HCT116 (cell line): ENCODE data around the gene EEA1. TPM values are rescaled to one million over a fixed set of nuclear protein-coding genes. Genes with fewer than 3 reads are reported as not detected.

Experiments used
- ATAC-seq: fragments of 200-7000 bp; cut with Tn5 transposase; 2 replicates; pipeline ENCODE4 v1.9.1; 2020; ENCODE audit warnings: mild to moderate bottlenecking, moderate library complexity
- BruUV-seq: library from RNA; stranded (reverse); fragments of 400-500 nt; replicated peaks from 2 replicates; lab custom pipeline; 2021; lab: Mats Ljungman, UMichigan
- CTCF ChIA-PET: fragments of 300-600 bp; sonication (Branson Sonifier 250); formaldehyde crosslinking; loops from one replicate; lab custom pipeline; 2021; ENCODE audit warnings: antibody characterized with exemption; lab: Charles Lee
- POLR2A ChIA-PET: fragments of 300-600, 350-600 bp; sonication (Branson Sonifier 250); formaldehyde crosslinking; loops from one replicate; lab custom pipeline; 2021; ENCODE audit warnings: antibody characterized with exemption; lab: Charles Lee
- RAD21 ChIA-PET, 2 experiments: fragments of 300-600 bp; sonication (Branson Sonifier 250); formaldehyde crosslinking; loops; one replicate each; lab custom pipeline; 2023; ENCODE audit warnings: low total read pairs in 2 of 2; ENCODE audit not compliant: uncharacterized antibody in 2 of 2, unreplicated experiment in 2 of 2, low non-redundant PET in 1 of 2; lab: Charles Lee
- DNase-seq: peaks from one replicate; pipeline ENCODE4 v3.0.0-alpha.2; 2010; ENCODE audit warnings: low read depth, low spot score
- H2AFZ ChIP-seq: fragments of 200-600 bp; shearing (Covaris generic), sonication (generic); 2 replicates; pipeline ENCODE4 v1.6.1; 2017; ENCODE audit warnings: low read depth, mixed run types, mixed read lengths, antibody characterized with exemption, low read length; ENCODE audit not compliant: poor library complexity, severe bottlenecking
- H3K27ac ChIP-seq: 2 replicates; pipeline ENCODE4 v1.5.1; 2012; ENCODE audit warnings: low read depth, low read length
- H3K27me3 ChIP-seq: fragments of 200-600 bp; sonication (generic); 2 replicates; pipeline ENCODE4 v1.6.1; 2016; ENCODE audit warnings: mixed run types, low read length, mixed read lengths; ENCODE audit not compliant: insufficient read depth
- H3K36me3 ChIP-seq, 2 experiments: fragments of 200-500 bp in 1 of 2; fragments of 200-600 bp in 1 of 2; sonication (Bioruptor generic) in 1 of 2; sonication (generic) in 1 of 2; 2 replicates each; pipeline versions ENCODE4 v1.5.1 to v1.6.1; 2014 to 2016; ENCODE audit warnings: low read length in 2 of 2, inconsistent platforms in 1 of 2, mixed read lengths in 1 of 2, mixed run types in 1 of 2; ENCODE audit not compliant: insufficient read depth in 2 of 2, control insufficient read depth in 1 of 2
- H3K4me1 ChIP-seq, 2 experiments: fragments of 200-600 bp in 1 of 2; sonication (generic) in 1 of 2; 2 replicates each; pipeline versions ENCODE4 v1.5.1 to v1.6.1; 2012 to 2017; ENCODE audit warnings: low read length in 2 of 2, inconsistent platforms in 1 of 2, mild to moderate bottlenecking in 1 of 2, mixed read lengths in 1 of 2, mixed run types in 1 of 2, moderate library complexity in 1 of 2; ENCODE audit not compliant: insufficient read depth in 2 of 2, control insufficient read depth in 1 of 2
- H3K4me2 ChIP-seq: fragments of 200-600 bp; sonication (generic); 2 replicates; pipeline ENCODE4 v1.6.1; 2017; ENCODE audit warnings: mixed run types, low read length, mixed read lengths
- H3K4me3 ChIP-seq, 2 experiments: fragments of 200-600 bp in 1 of 2; sonication (generic) in 1 of 2; replicated peaks in 1 of 2; 2 replicates each; pipeline ENCODE4 v1.5.1; 2011 to 2016; ENCODE audit warnings: low read length in 2 of 2, control low read depth in 1 of 2, low read depth in 1 of 2, mild to moderate bottlenecking in 1 of 2, mixed read lengths in 1 of 2, mixed run types in 1 of 2
- H3K79me2 ChIP-seq: fragments of 200-600 bp; sonication (generic); 2 replicates; pipeline ENCODE4 v1.6.1; 2017; ENCODE audit warnings: mild to moderate bottlenecking, mixed run types, low read length, moderate library complexity, mixed read lengths; ENCODE audit not compliant: insufficient read depth
- H3K9ac ChIP-seq: fragments of 200-600 bp; sonication (generic); 2 replicates; pipeline ENCODE4 v1.6.1; 2016; ENCODE audit warnings: low read length, mixed read lengths
- H3K9me2 ChIP-seq: fragments of 200-600 bp; sonication (generic), shearing (Covaris generic); 2 replicates; pipeline ENCODE4 v1.6.1; 2017; ENCODE audit warnings: mixed run types, mild to moderate bottlenecking, moderate library complexity; ENCODE audit not compliant: insufficient read depth
- H3K9me3 ChIP-seq, 2 experiments: fragments of 200-500 bp in 1 of 2; fragments of 200-600 bp in 1 of 2; sonication (Bioruptor generic) in 1 of 2; sonication (generic) in 1 of 2; 2 replicates each; pipeline ENCODE4 v1.6.1; 2014 to 2017; ENCODE audit warnings: low read length in 2 of 2, mixed read lengths in 2 of 2, inconsistent platforms in 1 of 2, low read depth in 1 of 2, mild to moderate bottlenecking in 1 of 2, mixed run types in 1 of 2, moderate library complexity in 1 of 2; ENCODE audit not compliant: control insufficient read depth in 1 of 2, insufficient read depth in 1 of 2
- H4K20me1 ChIP-seq: fragments of 200-600 bp; sonication (generic), shearing (Covaris generic); 2 replicates; pipeline ENCODE4 v1.6.1; 2017; ENCODE audit warnings: mixed run types, mild to moderate bottlenecking, moderate library complexity; ENCODE audit not compliant: insufficient read depth
- ATF3 ChIP-seq: IDR thresholded peaks from 2 replicates; pipeline ENCODE4 v1.6.1; 2012
- CBX3 ChIP-seq: IDR thresholded peaks from 2 replicates; pipeline ENCODE4 v1.6.1; 2012; ENCODE audit warnings: low read depth
- ELF1 ChIP-seq: IDR thresholded peaks from 2 replicates; pipeline ENCODE4 v1.6.1; 2012; ENCODE audit warnings: low read depth, borderline replicate concordance
- EZH2 ChIP-seq: fragments of 200-600 bp; sonication (generic); IDR thresholded peaks from 2 replicates; pipeline ENCODE4 v1.6.1; 2017; ENCODE audit warnings: antibody characterized with exemption, mixed run types
- POLR2A ChIP-seq: IDR thresholded peaks from 2 replicates; pipeline ENCODE4 v1.7.0; 2011; ENCODE audit warnings: borderline replicate concordance; ENCODE audit not compliant: insufficient read depth, insufficient read length; ENCODE audit errors: extremely low read depth
- POLR2AphosphoS5 ChIP-seq: IDR thresholded peaks from 2 replicates; pipeline ENCODE4 v1.6.1; 2011; ENCODE audit warnings: mild to moderate bottlenecking, low read depth, low read length, moderate library complexity
- RAD21 ChIP-seq: IDR thresholded peaks from 2 replicates; pipeline ENCODE4 v1.6.1; 2012; ENCODE audit warnings: low read depth, mild to moderate bottlenecking
- SP1 ChIP-seq: IDR thresholded peaks from 2 replicates; pipeline ENCODE4 v1.6.1; 2012; ENCODE audit warnings: low read depth
- TCF7L2 ChIP-seq: IDR thresholded peaks from 2 replicates; pipeline ENCODE4 v1.7.0; 2011; ENCODE audit warnings: borderline replicate concordance, inconsistent platforms; ENCODE audit not compliant: insufficient read depth, insufficient read length; ENCODE audit errors: extremely low read depth
- YY1 ChIP-seq: IDR thresholded peaks from 2 replicates; pipeline ENCODE4 v1.6.1; 2011; ENCODE audit warnings: low read length, low read depth, moderate library complexity, mild to moderate bottlenecking; ENCODE audit not compliant: insufficient replicate concordance; ENCODE audit errors: extremely low read depth
- ZBTB33 ChIP-seq: IDR thresholded peaks from 2 replicates; pipeline ENCODE4 v1.6.1; 2011; ENCODE audit warnings: mild to moderate bottlenecking, low read length, moderate library complexity; ENCODE audit not compliant: insufficient replicate concordance; ENCODE audit errors: extremely low read depth
- ZFX ChIP-seq: fragments of 450-650 bp; IDR thresholded peaks from 2 replicates; pipeline ENCODE4 v1.6.1; 2017
- intact Hi-C: fragments of 100-400 bp; cut with micrococcal nuclease; formaldehyde crosslinking; loops from 2 replicates; pipeline ENCODE4 v1.10.0; 2022
- total RNA-seq: library from RNA; stranded (reverse); gene quantifications from one replicate; pipeline ENCODE4 v1.2.1, GENCODE V29; 2021; ENCODE audit not compliant: unreplicated experiment
- TF ChIP-seq, protein P1 (sequence below): IDR thresholded peaks from 2 replicates; pipeline ENCODE4 v1.6.1; 2012; ENCODE audit warnings: low read depth
- TF ChIP-seq, protein P2 (sequence below): IDR thresholded peaks from 2 replicates; pipeline ENCODE4 v1.6.1; 2012

The EEA1 gene
- total RNA-seq, 1 experiment from 2014 or later = 13.8 TPM

GRCh38 chr12:92857818-92858217 is 71.3 kb downstream of the EEA1 start (continued):
- TF ChIP-seq TCF7L2 = no peak
- no peak for TF ChIP-seq SP1

- no peak overlapping the region for H3K4me2 ChIP-seq
- H3K4me3 ChIP-seq = no peak overlapping the region
- no peaks in the 10 kb centered on the region for H3K36me3 ChIP-seq
- CTCF ChIA-PET = no interaction called here
- H3K27ac ChIP-seq = no peak overlapping the region
- H4K20me1 ChIP-seq = no peaks in the 10 kb centered on the region
- no peaks in the 10 kb centered on the region for H3K79me2 ChIP-seq
- no peak overlapping the region for H3K9ac ChIP-seq
- no peak for ATAC-seq
- no peaks in the 10 kb centered on the region for H3K9me2 ChIP-seq
- TF ChIP-seq CBX3 (no peak), POLR2AphosphoS5 (no peak), POLR2A (no peak), ELF1 (no peak), RAD21 (no peak), EZH2 (no peak), ZFX (no peak), SP1 (no peak), YY1 (no peak), TCF7L2 (no peak), ZBTB33 (no peak), ATF3 (no peak)
- TF ChIP-seq, protein P1, sequence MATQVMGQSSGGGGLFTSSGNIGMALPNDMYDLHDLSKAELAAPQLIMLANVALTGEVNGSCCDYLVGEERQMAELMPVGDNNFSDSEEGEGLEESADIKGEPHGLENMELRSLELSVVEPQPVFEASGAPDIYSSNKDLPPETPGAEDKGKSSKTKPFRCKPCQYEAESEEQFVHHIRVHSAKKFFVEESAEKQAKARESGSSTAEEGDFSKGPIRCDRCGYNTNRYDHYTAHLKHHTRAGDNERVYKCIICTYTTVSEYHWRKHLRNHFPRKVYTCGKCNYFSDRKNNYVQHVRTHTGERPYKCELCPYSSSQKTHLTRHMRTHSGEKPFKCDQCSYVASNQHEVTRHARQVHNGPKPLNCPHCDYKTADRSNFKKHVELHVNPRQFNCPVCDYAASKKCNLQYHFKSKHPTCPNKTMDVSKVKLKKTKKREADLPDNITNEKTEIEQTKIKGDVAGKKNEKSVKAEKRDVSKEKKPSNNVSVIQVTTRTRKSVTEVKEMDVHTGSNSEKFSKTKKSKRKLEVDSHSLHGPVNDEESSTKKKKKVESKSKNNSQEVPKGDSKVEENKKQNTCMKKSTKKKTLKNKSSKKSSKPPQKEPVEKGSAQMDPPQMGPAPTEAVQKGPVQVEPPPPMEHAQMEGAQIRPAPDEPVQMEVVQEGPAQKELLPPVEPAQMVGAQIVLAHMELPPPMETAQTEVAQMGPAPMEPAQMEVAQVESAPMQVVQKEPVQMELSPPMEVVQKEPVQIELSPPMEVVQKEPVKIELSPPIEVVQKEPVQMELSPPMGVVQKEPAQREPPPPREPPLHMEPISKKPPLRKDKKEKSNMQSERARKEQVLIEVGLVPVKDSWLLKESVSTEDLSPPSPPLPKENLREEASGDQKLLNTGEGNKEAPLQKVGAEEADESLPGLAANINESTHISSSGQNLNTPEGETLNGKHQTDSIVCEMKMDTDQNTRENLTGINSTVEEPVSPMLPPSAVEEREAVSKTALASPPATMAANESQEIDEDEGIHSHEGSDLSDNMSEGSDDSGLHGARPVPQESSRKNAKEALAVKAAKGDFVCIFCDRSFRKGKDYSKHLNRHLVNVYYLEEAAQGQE = no peak
- TF ChIP-seq, protein P2, sequence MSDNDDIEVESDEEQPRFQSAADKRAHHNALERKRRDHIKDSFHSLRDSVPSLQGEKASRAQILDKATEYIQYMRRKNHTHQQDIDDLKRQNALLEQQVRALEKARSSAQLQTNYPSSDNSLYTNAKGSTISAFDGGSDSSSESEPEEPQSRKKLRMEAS = no peak
- no peak overlapping the region for H2AFZ ChIP-seq
- H3K9me3 ChIP-seq = no peaks in the 10 kb centered on the region
- intact Hi-C loops = no loop called here
- no TSS peak for BruUV-seq
- DNase-seq = no peak
- H3K4me1 ChIP-seq = no peaks in the 10 kb centered on the region
- RAD21 ChIA-PET = no interaction called here
- H3K27me3 ChIP-seq = no peaks in the 10 kb centered on the region
- POLR2A ChIA-PET = no interaction called here
These were observed 74.8 kb downstream of the EEA1 start for GRCh38 chr12:92854344-92854743.
